Lung (tissue), 12 donors: ENCODE measurements around the gene PAPPA. TPM values are rescaled to one million over a fixed set of nuclear protein-coding genes. Genes with fewer than 3 reads are reported as not detected.

ENCODE experiments used
- ATAC-seq: fragments of 200-7000 bp; cut with Tn5 transposase; one replicate; pipeline ENCODE4 v1.9.1; 2020; ENCODE audit warnings: moderate number of reproducible peaks; ENCODE audit not compliant: insufficient read depth, low FRiP score
- DNase-seq, 3 donors: peaks; one replicate each; pipeline ENCODE4 v3.0.0-alpha.2; 2013 to 2017
- H3K27ac ChIP-seq, 2 donors: one replicate each; pipeline ENCODE4 v1.5.1; 2013; ENCODE audit warnings: mild to moderate bottlenecking in 2 of 2, moderate library complexity in 2 of 2, control low read depth in 1 of 2, inconsistent platforms in 1 of 2, low read depth in 1 of 2, low read length in 1 of 2
- H3K27me3 ChIP-seq, 3 donors: one replicate each; pipeline ENCODE4 v1.5.1; 2013; ENCODE audit warnings: low read length in 2 of 3; ENCODE audit not compliant: control insufficient read depth in 3 of 3, insufficient read depth in 3 of 3
- H3K36me3 ChIP-seq, 4 donors: one replicate each; pipeline ENCODE4 v1.5.1; 2013; ENCODE audit warnings: low read length in 4 of 4, mild to moderate bottlenecking in 1 of 4, moderate library complexity in 1 of 4; ENCODE audit not compliant: control insufficient read depth in 4 of 4, insufficient read depth in 4 of 4
- H3K4me1 ChIP-seq, 5 donors: one replicate each; pipeline ENCODE4 v1.5.1; 2013; ENCODE audit warnings: low read length in 5 of 5, mild to moderate bottlenecking in 2 of 5, moderate library complexity in 1 of 5; ENCODE audit not compliant: control insufficient read depth in 5 of 5, insufficient read depth in 5 of 5
- H3K4me3 ChIP-seq: one replicate; pipeline ENCODE4 v1.5.1; 2013; ENCODE audit warnings: mild to moderate bottlenecking, control low read depth, moderate library complexity
- H3K9ac ChIP-seq, 2 donors: one replicate each; pipeline ENCODE4 v1.5.1; 2013; ENCODE audit warnings: low read length in 2 of 2, control low read depth in 1 of 2; ENCODE audit not compliant: insufficient read depth in 1 of 2
- H3K9me3 ChIP-seq, 4 donors: one replicate each; pipeline ENCODE4 v1.5.1; 2013; ENCODE audit warnings: low read length in 3 of 4, mild to moderate bottlenecking in 1 of 4, moderate library complexity in 1 of 4; ENCODE audit not compliant: control insufficient read depth in 4 of 4, insufficient read depth in 3 of 4
- CTCF ChIP-seq: IDR thresholded peaks from 2 replicates; pipeline ENCODE4 v1.5.1; 2012; ENCODE audit warnings: mild to moderate bottlenecking; ENCODE audit errors: control extremely low read depth, extremely low read depth
- WGBS, 2 donors: extraction: QIAGEN DNeasy Blood & Tissue Kit; methylation state at CpG; one replicate each; pipeline ENCODE4 v1.1.7; 2013; 5-methylcytosine and 5-hydroxymethylcytosine counted together
- polyA plus RNA-seq, 2 donors: library from polyadenylated mRNA; stranded (reverse); fragments of 200-250 nt; gene quantifications; one replicate each; pipeline ENCODE4 v1.2.1, GENCODE V29; 2013
- total RNA-seq, 2 donors: library from RNA; depleted of rRNA in 1 of 2; stranded (reverse); fragments of >200 nt in 1 of 2; gene quantifications; one replicate each; pipeline ENCODE4 v1.2.1, GENCODE V29; 2014 to 2021
- donor health status: control.
- donor health status: control.
- donor health status: Bipolar disorder and iron deficiency.
- donor health status: healthy.
- donor health status: DM: yes; HTN: yes; CAD: no.

Gene PAPPA
- total and polyA plus RNA-seq, 4 donors, result 0.45 to 6.7 (median 3.6) TPM

GRCh38 chr9:116342061-116342460, 188.5 kb downstream of the PAPPA start:
- Histone ChIP-seq H3K4me3 (no peak overlapping the region), H3K4me1 (peaks cover 2 to 13% (median 4%) of the 10 kb centered on the region in 5 donors), H3K9ac (no peak overlapping the region), H3K27ac (no peak overlapping the region), H3K27me3 (no peaks in the 10 kb centered on the region), H3K9me3 (no peaks in the 10 kb centered on the region), H3K36me3 (no peaks in the 10 kb centered on the region)
- no peak for TF ChIP-seq CTCF
- ATAC-seq (no peak), DNase-seq (no peak)
- 78 to 92% methylated on average over 1 of the region's 1 CpG for WGBS, 2 donors

DNA sequence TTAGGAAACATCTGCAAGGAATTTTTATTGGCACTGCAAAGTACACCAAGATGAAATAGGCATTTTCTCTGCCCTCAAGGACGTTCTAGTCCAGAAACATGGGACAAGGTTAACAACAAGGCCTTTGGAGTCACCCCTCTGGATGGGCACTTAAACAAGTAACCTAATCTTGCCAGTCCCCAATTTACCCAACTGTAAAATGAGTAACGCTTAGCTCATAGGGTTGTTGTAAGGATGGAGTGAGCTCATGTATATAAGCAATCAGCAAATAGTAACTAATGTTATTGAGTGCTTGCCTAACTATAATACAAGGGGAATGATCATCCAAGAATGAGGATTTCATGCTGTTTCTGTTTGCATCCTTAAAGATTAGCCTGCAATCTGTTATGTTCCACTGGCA, 189.3 kb downstream of the PAPPA start:
- no peak for TF ChIP-seq CTCF
- Histone ChIP-seq H3K27me3 (no peaks in the 10 kb centered on the region), H3K9me3 (no peaks in the 10 kb centered on the region), H3K9ac (no peak overlapping the region), H3K36me3 (no peaks in the 10 kb centered on the region), H3K27ac (no peak overlapping the region), H3K4me3 (no peak overlapping the region), H3K4me1 (peaks cover 0 to 6% (median 4%) of the 10 kb centered on the region in 5 donors)
- DNase-seq (no peak), ATAC-seq (no peak)
- WGBS, 2 donors, result 70 to 80% methylated on average over 2 of the region's 2 CpGs

DNA sequence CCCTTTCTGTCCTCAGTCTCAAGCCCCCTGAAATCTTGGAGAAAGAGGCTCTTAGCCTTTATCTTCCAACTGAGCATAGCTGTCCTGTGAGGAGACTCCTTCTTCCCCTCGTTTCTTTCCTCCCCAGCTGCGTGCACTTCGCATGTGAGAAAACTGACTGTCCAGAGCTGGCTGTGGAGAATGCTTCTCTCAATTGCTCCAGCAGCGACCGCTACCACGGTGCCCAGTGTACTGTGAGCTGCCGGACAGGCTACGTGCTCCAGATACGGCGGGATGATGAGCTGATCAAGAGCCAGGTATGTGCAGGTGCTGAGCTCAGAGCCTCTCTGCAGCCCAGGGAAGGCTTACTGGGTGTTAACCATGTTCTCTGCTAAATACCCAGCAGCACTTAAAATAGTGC, 190.8 kb downstream of the PAPPA start:
- TF ChIP-seq CTCF, result no peak
- H3K27ac ChIP-seq, result no peak overlapping the region
- no peaks in the 10 kb centered on the region for H3K27me3 ChIP-seq
- ATAC-seq (no peak), DNase-seq (no peak)
- no peaks in the 10 kb centered on the region for H3K36me3 ChIP-seq
- H3K4me3 ChIP-seq, result no peak overlapping the region
- no peak overlapping the region for H3K9ac ChIP-seq
- H3K9me3 ChIP-seq, result no peaks in the 10 kb centered on the region
- H3K4me1 ChIP-seq, result peaks cover 0 to 6% (median 4%) of the 10 kb centered on the region in 5 donors
- WGBS, 2 donors, result 84 to 92% methylated on average over 10 of the region's 10 CpGs

DNA sequence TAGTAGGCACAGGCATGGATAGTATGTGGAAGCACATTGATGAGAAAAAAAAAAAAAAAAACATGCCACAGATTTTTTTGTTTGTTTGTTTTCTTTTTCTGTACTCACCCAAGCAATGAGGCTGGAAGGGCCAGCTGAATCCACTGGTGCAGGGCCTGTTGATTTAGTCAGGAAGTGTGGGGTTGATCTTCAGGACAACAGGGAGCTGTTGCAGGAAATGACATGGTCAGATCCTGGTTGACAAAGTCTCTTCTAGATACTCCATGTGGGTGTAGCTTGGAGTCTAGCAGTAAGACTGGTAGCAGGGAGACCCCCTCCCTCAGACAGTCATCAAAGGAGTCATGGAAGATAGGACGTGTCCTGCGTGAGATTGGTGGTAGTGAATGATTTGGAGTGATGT, 191.8 kb downstream of the PAPPA start:
- Histone ChIP-seq H3K9ac (no peak overlapping the region), H3K27me3 (no peaks in the 10 kb centered on the region), H3K4me3 (no peak overlapping the region), H3K36me3 (no peaks in the 10 kb centered on the region), H3K4me1 (peaks cover 0 to 6% (median 4%) of the 10 kb centered on the region in 5 donors), H3K27ac (no peak overlapping the region), H3K9me3 (no peaks in the 10 kb centered on the region)
- no peak for DNase-seq
- no peak for ATAC-seq
- 88 to 94% methylated on average over 2 of the region's 2 CpGs for WGBS, 2 donors
- no peak for TF ChIP-seq CTCF
